ENCODE results near the gene OR4A15. TPM values are rescaled to one million over a fixed set of nuclear protein-coding genes. Genes with fewer than 3 reads are reported as not detected.
A peak's percentile ranks its signal among the peaks of the same experiment; 100 is the strongest.

Gene OR4A15
- total RNA-seq, 1 experiment from 2014 or later: not detected

DNA sequence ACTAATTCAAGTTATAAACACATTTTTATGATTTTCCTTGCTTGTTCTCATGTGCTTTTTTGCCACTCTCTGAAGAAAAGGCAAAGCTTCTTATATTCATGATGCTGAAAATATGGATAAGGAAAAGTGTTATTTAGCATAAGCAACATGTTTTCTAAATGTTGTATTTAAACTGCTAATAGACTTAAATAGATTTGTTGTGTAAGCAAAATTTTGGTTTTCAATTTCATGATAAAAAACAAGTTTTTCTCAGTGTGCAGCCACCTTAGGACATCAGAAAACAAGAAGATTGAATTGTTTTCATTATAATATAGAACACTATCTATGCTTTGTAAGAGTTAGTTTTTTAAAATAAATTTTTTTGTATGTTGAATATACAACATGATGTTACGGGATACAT is 22.5 kb upstream of the OR4A15 start:
- H4K20me1 ChIP-seq (ENCODE audit: low read length): no peaks in the 10 kb centered on the region
- no peaks in the 10 kb centered on the region for H3K27me3 ChIP-seq (ENCODE audit: low read length)
- no peak overlapping the region for H3K27ac ChIP-seq (ENCODE audit: low read length)
- H3K4me3 ChIP-seq (ENCODE audit: low read length): no peak overlapping the region
- ChIA-PET CTCF (no interaction called here), POLR2A (ENCODE audit: unreplicated experiment) (no interaction called here)
- no peak overlapping the region for H3K4me2 ChIP-seq (ENCODE audit: low read length)
- ATAC-seq (no peak), DNase-seq (no peak)
- peaks cover 4% of the 10 kb centered on the region; the same call in 1 of the 2 replicates for H3K9me3 ChIP-seq (ENCODE audit: low read length)
- H3K36me3 ChIP-seq (ENCODE audit: low read depth, low read length): no peaks in the 10 kb centered on the region
- intact Hi-C loops (cut with micrococcal nuclease): no loop called here
- BruUV-seq (replicated peaks): no TSS peak
- no peaks in the 10 kb centered on the region for H3K9me2 ChIP-seq (replicated peaks; ENCODE audit: low read length)
- H3F3A ChIP-seq (ENCODE audit: low read length, unreplicated experiment): no peaks in the 10 kb centered on the region
- H3K9ac ChIP-seq (ENCODE audit: low read length): no peak overlapping the region
- H3K4me1 ChIP-seq (ENCODE audit: insufficient read depth, low read length): no peaks in the 10 kb centered on the region
- TF ChIP-seq EZH2 (IDR thresholded peaks at IDR 0.05; ENCODE audit: low read length, unreplicated experiment): no peak
- TF ChIP-seq EZH2phosphoT487 (IDR thresholded peaks at IDR 0.05; ENCODE audit: borderline replicate concordance, low read length): no peak
- TF ChIP-seq, protein P1, sequence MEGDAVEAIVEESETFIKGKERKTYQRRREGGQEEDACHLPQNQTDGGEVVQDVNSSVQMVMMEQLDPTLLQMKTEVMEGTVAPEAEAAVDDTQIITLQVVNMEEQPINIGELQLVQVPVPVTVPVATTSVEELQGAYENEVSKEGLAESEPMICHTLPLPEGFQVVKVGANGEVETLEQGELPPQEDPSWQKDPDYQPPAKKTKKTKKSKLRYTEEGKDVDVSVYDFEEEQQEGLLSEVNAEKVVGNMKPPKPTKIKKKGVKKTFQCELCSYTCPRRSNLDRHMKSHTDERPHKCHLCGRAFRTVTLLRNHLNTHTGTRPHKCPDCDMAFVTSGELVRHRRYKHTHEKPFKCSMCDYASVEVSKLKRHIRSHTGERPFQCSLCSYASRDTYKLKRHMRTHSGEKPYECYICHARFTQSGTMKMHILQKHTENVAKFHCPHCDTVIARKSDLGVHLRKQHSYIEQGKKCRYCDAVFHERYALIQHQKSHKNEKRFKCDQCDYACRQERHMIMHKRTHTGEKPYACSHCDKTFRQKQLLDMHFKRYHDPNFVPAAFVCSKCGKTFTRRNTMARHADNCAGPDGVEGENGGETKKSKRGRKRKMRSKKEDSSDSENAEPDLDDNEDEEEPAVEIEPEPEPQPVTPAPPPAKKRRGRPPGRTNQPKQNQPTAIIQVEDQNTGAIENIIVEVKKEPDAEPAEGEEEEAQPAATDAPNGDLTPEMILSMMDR (conservative IDR thresholded peaks at IDR 0.05; ENCODE audit: low read depth, low read length): no peak
- no peaks in the 10 kb centered on the region for H3K79me2 ChIP-seq (ENCODE audit: low read length)
- H2AFZ ChIP-seq (ENCODE audit: low read length): no peak overlapping the region

DNA sequence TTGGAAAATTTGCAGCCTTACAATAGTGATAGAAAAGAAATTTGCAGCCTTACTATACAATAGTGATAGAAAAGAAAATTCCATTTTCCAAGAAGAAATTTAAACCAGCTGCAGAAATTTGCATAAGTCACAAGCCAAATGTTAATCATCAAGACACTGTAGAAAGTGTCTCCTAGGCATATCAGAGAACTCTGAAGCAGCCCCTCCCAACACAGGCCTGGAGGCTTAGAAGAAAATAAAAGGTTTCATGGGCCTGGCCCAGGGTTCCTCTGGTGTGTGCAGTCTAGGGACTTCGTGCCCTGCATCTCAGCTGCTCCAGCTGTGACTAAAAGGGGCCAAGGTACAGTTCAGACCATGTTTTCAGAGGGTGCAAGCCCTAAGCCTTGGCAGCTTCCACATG is 18.7 kb upstream of the OR4A15 start:
- Histone ChIP-seq H3K79me2 (ENCODE audit: low read length) (no peaks in the 10 kb centered on the region), H3K27ac (ENCODE audit: low read length) (no peak overlapping the region), H3K9me3 (ENCODE audit: low read length) (peaks cover 7% of the 10 kb centered on the region), H3K4me3 (ENCODE audit: low read length) (no peak overlapping the region), H3K9me2 (replicated peaks; ENCODE audit: low read length) (no peaks in the 10 kb centered on the region), H3K9ac (ENCODE audit: low read length) (no peak overlapping the region), H4K20me1 (ENCODE audit: low read length) (no peaks in the 10 kb centered on the region), H3K4me2 (ENCODE audit: low read length) (no peak overlapping the region), H3K36me3 (ENCODE audit: low read depth, low read length) (no peaks in the 10 kb centered on the region), H3K4me1 (ENCODE audit: insufficient read depth, low read length) (no peaks in the 10 kb centered on the region), H2AFZ (ENCODE audit: low read length) (no peak overlapping the region), H3K27me3 (ENCODE audit: low read length) (no peaks in the 10 kb centered on the region), H3F3A (ENCODE audit: low read length, unreplicated experiment) (no peaks in the 10 kb centered on the region)
- intact Hi-C loops (cut with micrococcal nuclease): no loop called here
- ATAC-seq (no peak), DNase-seq (no peak)
- POLR2A ChIA-PET (ENCODE audit: unreplicated experiment): no interaction called here
- TF ChIP-seq EZH2phosphoT487 (IDR thresholded peaks at IDR 0.05; ENCODE audit: borderline replicate concordance, low read length) (no peak), EZH2 (IDR thresholded peaks at IDR 0.05; ENCODE audit: low read length, unreplicated experiment) (no peak)
- TF ChIP-seq, protein P1 (conservative IDR thresholded peaks at IDR 0.05; ENCODE audit: low read depth, low read length): no peak
- no TSS peak for BruUV-seq (replicated peaks)
- CTCF ChIA-PET: no interaction called here

DNA sequence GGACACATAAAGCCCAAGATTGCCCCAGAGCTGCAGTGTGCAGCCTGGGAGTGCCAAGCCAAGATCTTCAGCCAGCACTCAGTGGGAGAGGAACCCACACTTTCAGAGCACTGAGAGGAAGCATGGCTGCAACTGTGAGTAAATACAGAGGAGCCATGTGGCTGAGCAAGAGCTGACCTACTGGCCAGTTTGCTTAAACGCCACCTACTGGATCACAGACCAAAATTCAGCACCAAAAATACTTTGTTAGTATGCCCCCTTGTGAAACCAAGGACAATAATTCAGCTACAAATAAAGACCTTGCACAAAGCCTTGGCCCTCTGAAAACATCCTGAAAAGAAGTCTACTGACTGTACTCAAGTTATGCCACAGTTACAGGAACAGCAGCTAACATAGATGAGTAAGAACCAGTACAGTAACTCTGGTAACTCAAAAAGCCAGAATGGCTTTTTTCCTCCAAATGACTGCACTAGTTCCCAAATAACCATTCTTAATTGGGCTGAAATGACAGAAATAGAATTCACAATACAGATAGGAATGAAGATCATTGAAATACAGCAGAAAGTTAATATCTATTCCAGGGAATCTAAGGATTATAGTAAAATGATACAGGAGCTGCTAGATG is 10.1 kb upstream of the OR4A15 start:
- Histone ChIP-seq H3K4me3 (ENCODE audit: low read length) (no peak overlapping the region), H3K9ac (ENCODE audit: low read length) (no peak overlapping the region), H3K27ac (ENCODE audit: low read length) (no peak overlapping the region), H3F3A (ENCODE audit: low read length, unreplicated experiment) (no peaks in the 10 kb centered on the region), H2AFZ (ENCODE audit: low read length) (no peak overlapping the region), H3K27me3 (ENCODE audit: low read length) (no peaks in the 10 kb centered on the region), H3K79me2 (ENCODE audit: low read length) (no peaks in the 10 kb centered on the region), H3K36me3 (ENCODE audit: low read depth, low read length) (no peaks in the 10 kb centered on the region), H3K4me2 (ENCODE audit: low read length) (no peak overlapping the region), H3K9me3 (ENCODE audit: low read length) (no peaks in the 10 kb centered on the region), H4K20me1 (ENCODE audit: low read length) (no peaks in the 10 kb centered on the region), H3K9me2 (replicated peaks; ENCODE audit: low read length) (no peaks in the 10 kb centered on the region), H3K4me1 (ENCODE audit: insufficient read depth, low read length) (no peaks in the 10 kb centered on the region)
- ATAC-seq: no peak
- ChIA-PET POLR2A (ENCODE audit: unreplicated experiment) (no interaction called here), CTCF (no interaction called here)
- TF ChIP-seq, protein P1 (conservative IDR thresholded peaks at IDR 0.05; ENCODE audit: low read depth, low read length): peak; percentile 63
- TF ChIP-seq EZH2phosphoT487 (IDR thresholded peaks at IDR 0.05; ENCODE audit: borderline replicate concordance, low read length) (no peak), EZH2 (IDR thresholded peaks at IDR 0.05; ENCODE audit: low read length, unreplicated experiment) (no peak)
- DNase-seq: peak; percentile 31
- intact Hi-C loops (cut with micrococcal nuclease): no loop called here
- no TSS peak for BruUV-seq (replicated peaks)
